Hepatocyte (in vitro differentiated cells): ENCODE measurements around the gene UPK2.

Experiments
- EZH2 ChIP-seq: fragments of 200-600 bp; sonication (generic); IDR thresholded peaks from 2 replicates; pipeline ENCODE4 v1.6.1; 2016; ENCODE audit warnings: antibody characterized with exemption, mild to moderate bottlenecking, borderline replicate concordance
- TF ChIP-seq, protein P1 (sequence below): fragments of 200-600 bp; sonication (generic); IDR thresholded peaks from 2 replicates; pipeline ENCODE4 v1.5.1; 2016; ENCODE audit warnings: antibody characterized with exemption, mild to moderate bottlenecking; ENCODE audit not compliant: poor library complexity

DNA sequence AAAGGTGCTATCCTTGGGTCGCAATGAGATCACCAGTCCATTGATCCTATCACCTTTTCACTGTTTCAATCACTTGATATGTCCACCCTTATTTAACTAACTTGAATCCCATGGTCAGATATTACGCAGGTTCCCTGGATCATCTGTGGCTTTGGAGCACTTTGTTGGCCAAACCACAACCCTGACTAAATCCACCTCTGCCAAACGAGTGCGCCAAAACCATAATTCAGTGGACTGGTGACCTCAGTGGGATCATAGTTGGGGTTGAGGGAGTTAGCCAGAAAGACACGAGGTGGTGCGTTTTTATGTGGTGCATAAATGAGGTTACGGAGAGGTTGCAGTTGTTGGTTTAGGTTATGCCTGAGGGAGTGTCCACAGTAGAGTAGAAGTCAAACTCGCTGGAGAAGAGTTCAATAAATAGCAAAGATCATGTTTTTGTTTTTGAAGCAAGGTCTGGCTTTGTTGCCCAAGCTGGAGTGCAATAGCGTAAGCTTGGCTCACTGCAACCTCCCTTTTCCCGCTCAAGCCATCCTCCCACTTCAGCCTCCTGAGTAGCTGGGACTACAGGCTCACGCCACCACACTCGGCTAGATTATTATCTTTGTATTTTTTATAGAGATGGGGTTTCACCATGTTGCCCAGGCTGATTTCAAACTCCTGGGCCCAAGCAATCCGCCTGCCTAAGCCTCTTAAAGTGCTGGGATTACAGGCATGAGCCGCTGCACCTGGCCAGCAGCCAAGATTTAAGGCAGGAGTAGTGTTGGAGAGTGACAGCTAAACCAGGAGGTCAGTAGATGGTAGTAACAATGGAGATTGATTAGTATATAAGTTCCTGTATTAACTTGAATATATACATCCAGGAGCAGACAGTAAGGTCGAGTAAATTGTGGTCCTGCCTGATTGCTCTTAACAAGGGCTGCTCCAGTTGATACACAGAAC, 19.9 kb downstream of the UPK2 start:
- TF ChIP-seq, protein P1, sequence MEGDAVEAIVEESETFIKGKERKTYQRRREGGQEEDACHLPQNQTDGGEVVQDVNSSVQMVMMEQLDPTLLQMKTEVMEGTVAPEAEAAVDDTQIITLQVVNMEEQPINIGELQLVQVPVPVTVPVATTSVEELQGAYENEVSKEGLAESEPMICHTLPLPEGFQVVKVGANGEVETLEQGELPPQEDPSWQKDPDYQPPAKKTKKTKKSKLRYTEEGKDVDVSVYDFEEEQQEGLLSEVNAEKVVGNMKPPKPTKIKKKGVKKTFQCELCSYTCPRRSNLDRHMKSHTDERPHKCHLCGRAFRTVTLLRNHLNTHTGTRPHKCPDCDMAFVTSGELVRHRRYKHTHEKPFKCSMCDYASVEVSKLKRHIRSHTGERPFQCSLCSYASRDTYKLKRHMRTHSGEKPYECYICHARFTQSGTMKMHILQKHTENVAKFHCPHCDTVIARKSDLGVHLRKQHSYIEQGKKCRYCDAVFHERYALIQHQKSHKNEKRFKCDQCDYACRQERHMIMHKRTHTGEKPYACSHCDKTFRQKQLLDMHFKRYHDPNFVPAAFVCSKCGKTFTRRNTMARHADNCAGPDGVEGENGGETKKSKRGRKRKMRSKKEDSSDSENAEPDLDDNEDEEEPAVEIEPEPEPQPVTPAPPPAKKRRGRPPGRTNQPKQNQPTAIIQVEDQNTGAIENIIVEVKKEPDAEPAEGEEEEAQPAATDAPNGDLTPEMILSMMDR: no peak
- TF ChIP-seq EZH2: no peak
